B cell (primary cell): ENCODE results near the gene CDC25A. TPM values are rescaled to one million over a fixed set of nuclear protein-coding genes. Genes with fewer than 3 reads are reported as not detected.
A peak's percentile ranks its signal among the peaks of the same experiment; 100 is the strongest.

Experiments used
- ATAC-seq: fragments of 200-7000 bp; cut with Tn5 transposase; one replicate; pipeline ENCODE4 v1.10.0; 2021; ENCODE audit warnings: low read depth, mild to moderate bottlenecking, moderate number of reproducible peaks, moderate library complexity
- CTCF ChIA-PET: fragments of 350-600 bp; sonication (Branson Sonifier 250); formaldehyde crosslinking; loops from one replicate; lab custom pipeline; 2021; ENCODE audit warnings: antibody characterized with exemption, inconsistent platforms; lab: Charles Lee
- POLR2A ChIA-PET: fragments of 350-600 bp; sonication (Branson Sonifier 250); formaldehyde crosslinking; loops from one replicate; lab custom pipeline; 2021; ENCODE audit warnings: antibody characterized with exemption; lab: Charles Lee
- DNase-seq: peaks from one replicate; pipeline ENCODE4 v3.0.0; 2013
- H2AFZ ChIP-seq: 2 replicates; pipeline ENCODE4 v1.6.1; 2012; ENCODE audit warnings: mild to moderate bottlenecking, low read depth, low read length; ENCODE audit not compliant: insufficient read depth, poor library complexity, severe bottlenecking
- H3K27ac ChIP-seq, 2 donors: 1 replicate in 1 of 2; 2 replicates in 1 of 2; pipeline ENCODE4 v1.5.1; 2012 to 2013; ENCODE audit warnings: low read length in 2 of 2, mild to moderate bottlenecking in 2 of 2, moderate library complexity in 1 of 2
- H3K27me3 ChIP-seq, 4 experiments: fragments of 200-600 bp in 1 of 4; sonication (generic) in 1 of 4; replicated peaks in 1 of 4; 1 replicate in 2 of 4; 2 replicates in 2 of 4; pipeline versions ENCODE4 v1.6.1 to v1.7.0; 2013 to 2016; ENCODE audit warnings: low read length in 3 of 4, mild to moderate bottlenecking in 2 of 4, mixed read lengths in 1 of 4, moderate library complexity in 1 of 4; ENCODE audit not compliant: insufficient read depth in 4 of 4, control insufficient read depth in 3 of 4; ENCODE audit errors: control extremely low read depth in 1 of 4
- H3K36me3 ChIP-seq, 2 experiments: replicated peaks in 1 of 2; 1 replicate in 1 of 2; 2 replicates in 1 of 2; pipeline versions ENCODE4 v1.6.1 to v1.7.1; 2013; ENCODE audit warnings: low read length in 1 of 2; ENCODE audit not compliant: insufficient read depth in 2 of 2, control insufficient read depth in 1 of 2; ENCODE audit errors: control extremely low read depth in 1 of 2, extremely low read depth in 1 of 2
- H3K4me1 ChIP-seq, 2 donors: fragments of 200-600 bp in 1 of 2; sonication (generic) in 1 of 2; 1 replicate in 1 of 2; 2 replicates in 1 of 2; pipeline versions ENCODE4 v1.5.1 to v1.6.1; 2013 to 2017; ENCODE audit warnings: low read length in 2 of 2; ENCODE audit not compliant: control insufficient read depth in 2 of 2, insufficient read depth in 2 of 2
- H3K4me2 ChIP-seq: replicated peaks from 2 replicates; pipeline ENCODE3; 2012; ENCODE audit warnings: mild to moderate bottlenecking, low read depth, low read length; ENCODE audit not compliant: poor library complexity, severe bottlenecking
- H3K4me3 ChIP-seq, 5 experiments: fragments of 200-600 bp in 1 of 5; sonication (generic) in 1 of 5; 1 replicate in 3 of 5; 2 replicates in 2 of 5; pipeline versions ENCODE4 v1.5.1 to v1.7.0; 2011 to 2016; ENCODE audit warnings: low read length in 4 of 5, mild to moderate bottlenecking in 4 of 5, low read depth in 2 of 5, control low read depth in 1 of 5, moderate library complexity in 1 of 5; ENCODE audit not compliant: insufficient read depth in 1 of 5; ENCODE audit errors: control extremely low read depth in 1 of 5, extremely low read depth in 1 of 5
- H3K79me2 ChIP-seq: fragments of 200-600 bp; sonication (generic); one replicate; pipeline ENCODE4 v1.6.0; 2016; ENCODE audit warnings: low read length; ENCODE audit not compliant: control insufficient read depth, insufficient read depth
- H3K9ac ChIP-seq: fragments of 200-600 bp; sonication (generic); 2 replicates; pipeline ENCODE4 v1.6.1; 2017; ENCODE audit warnings: mild to moderate bottlenecking, low read length, moderate library complexity
- H3K9me3 ChIP-seq, 3 donors: one replicate each; pipeline versions ENCODE4 v1.6.1 to v1.7.1; 2013; ENCODE audit warnings: low read length in 2 of 3; ENCODE audit not compliant: control insufficient read depth in 2 of 3, insufficient read depth in 1 of 3; ENCODE audit errors: control extremely low read depth in 1 of 3
- H4K20me1 ChIP-seq: 2 replicates; pipeline ENCODE4 v1.6.0; 2012; ENCODE audit warnings: mild to moderate bottlenecking, low read length; ENCODE audit not compliant: insufficient read depth, control insufficient read depth, poor library complexity, severe bottlenecking
- H3K27ac Mint-ChIP-seq: one replicate; pipeline ENCODE4 v1.8.0; 2021; ENCODE audit warnings: mixed read lengths
- H3K27me3 Mint-ChIP-seq: one replicate; pipeline ENCODE4 v1.8.0; 2021; ENCODE audit warnings: mixed read lengths
- H3K4me1 Mint-ChIP-seq: one replicate; pipeline ENCODE4 v1.8.0; 2021; ENCODE audit warnings: mixed read lengths
- H3K4me3 Mint-ChIP-seq: one replicate; pipeline ENCODE4 v1.8.0; 2021; ENCODE audit warnings: mixed read lengths
- H3K9me3 Mint-ChIP-seq: one replicate; pipeline ENCODE4 v1.8.0; 2022; ENCODE audit warnings: mixed read lengths; ENCODE audit not compliant: insufficient read depth
- EZH2 ChIP-seq: IDR thresholded peaks from 2 replicates; pipeline ENCODE4 v1.6.1; 2012; ENCODE audit warnings: borderline replicate concordance, low read depth, mild to moderate bottlenecking, moderate library complexity, low read length; ENCODE audit not compliant: insufficient read depth, poor library complexity, severe bottlenecking
- WGBS: methylation state at CpG from one replicate; pipeline ENCODE4 v1.1.5; 2013; ENCODE audit warnings: missing lambda C conversion rate; ENCODE audit not compliant: insufficient coverage; 5-methylcytosine and 5-hydroxymethylcytosine counted together
- intact Hi-C: fragments of 100-400 bp; cut with micrococcal nuclease; formaldehyde crosslinking; loops from one replicate; pipeline ENCODE4 v1.10.0; 2022
- polyA plus RNA-seq: library from polyadenylated mRNA; depleted of rRNA; stranded (reverse); fragments of >200 nt; gene quantifications from 2 replicates; pipeline ENCODE4 v1.2.3, GENCODE V29; 2012
- total RNA-seq, 2 donors: library from RNA; stranded (reverse); fragments of 120-200 nt in 1 of 2; gene quantifications; 1 replicate in 1 of 2; 2 replicates in 1 of 2; pipeline versions ENCODE4 v1.2.3 to v1.2.4, GENCODE V29; 2013 to 2022
- TF ChIP-seq, protein P1 (sequence below): fragments of 200-600 bp; IDR thresholded peaks from one replicate; pipeline ENCODE4 v1.8.0; 2022; ENCODE audit warnings: antibody characterized with exemption, mild to moderate bottlenecking

CDC25A gene
- total and polyA plus RNA-seq, 2 donors (not counting 1 experiment from before 2014, with no cell fraction given), result 0.07 to 0.27 TPM

DNA sequence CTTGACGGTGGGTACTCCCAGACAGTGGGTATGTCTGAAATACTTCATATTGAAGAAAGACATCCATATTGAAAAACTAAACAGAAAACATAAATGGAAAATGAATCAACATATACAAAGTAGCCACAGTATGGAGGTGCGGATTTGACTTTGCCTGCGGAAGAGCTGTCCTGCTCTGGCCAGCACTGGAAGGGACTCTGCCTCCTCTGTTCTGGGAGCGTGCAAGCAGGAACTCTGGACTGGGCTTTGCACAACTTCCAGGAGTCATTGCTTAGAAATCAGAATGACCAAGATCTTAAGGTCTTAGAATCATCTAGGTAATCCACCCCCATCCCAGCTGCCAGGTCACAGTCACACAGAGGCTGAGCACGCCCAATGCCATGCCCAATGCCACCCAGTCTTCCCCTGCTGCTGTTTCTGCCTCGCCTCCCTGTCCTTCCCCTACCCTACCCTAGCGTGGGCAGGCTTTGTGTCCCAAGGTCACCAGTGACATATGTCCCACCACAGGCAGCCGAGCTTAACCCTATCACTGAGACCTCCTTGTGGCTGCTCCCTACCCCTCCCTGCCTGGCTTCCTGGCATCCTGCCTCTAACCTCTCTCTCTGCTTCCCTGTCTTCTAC, 36.3 kb downstream of the CDC25A start:
- Mint-ChIP-seq H3K4me3 (no peak overlapping the region), H3K27ac (no peak overlapping the region), H3K4me1 (no peaks in the 10 kb centered on the region), H3K27me3 (no peaks in the 10 kb centered on the region), H3K9me3 (no peaks in the 10 kb centered on the region)
- Histone ChIP-seq H3K27ac (no peak overlapping the region), H3K4me3 (no peak overlapping the region), H3K4me1 (no peaks in the 10 kb centered on the region), H3K36me3 (no peaks in the 10 kb centered on the region), H3K9me3 (no peaks in the 10 kb centered on the region), H3K79me2 (no peaks in the 10 kb centered on the region), H2AFZ (peak overlapping the region; percentile 14), H4K20me1 (no peaks in the 10 kb centered on the region), H3K4me2 (no peak overlapping the region), H3K27me3 (no peaks in the 10 kb centered on the region), H3K9ac (no peak overlapping the region)
- DNase-seq (no peak), ATAC-seq (no peak)
- 59% methylated on average over 7 of the region's 8 CpGs for WGBS
- CTCF ChIA-PET, result interaction anchor here (0.7 to 3.4 kb wide), 10 partner anchors 9 to 629 kb away, joined by 3 to 30 read pairs (median 5); no protein-coding TSS in a partner anchor
- POLR2A ChIA-PET, result no interaction called here
- TF ChIP-seq EZH2, result no peak
- TF ChIP-seq, protein P1, sequence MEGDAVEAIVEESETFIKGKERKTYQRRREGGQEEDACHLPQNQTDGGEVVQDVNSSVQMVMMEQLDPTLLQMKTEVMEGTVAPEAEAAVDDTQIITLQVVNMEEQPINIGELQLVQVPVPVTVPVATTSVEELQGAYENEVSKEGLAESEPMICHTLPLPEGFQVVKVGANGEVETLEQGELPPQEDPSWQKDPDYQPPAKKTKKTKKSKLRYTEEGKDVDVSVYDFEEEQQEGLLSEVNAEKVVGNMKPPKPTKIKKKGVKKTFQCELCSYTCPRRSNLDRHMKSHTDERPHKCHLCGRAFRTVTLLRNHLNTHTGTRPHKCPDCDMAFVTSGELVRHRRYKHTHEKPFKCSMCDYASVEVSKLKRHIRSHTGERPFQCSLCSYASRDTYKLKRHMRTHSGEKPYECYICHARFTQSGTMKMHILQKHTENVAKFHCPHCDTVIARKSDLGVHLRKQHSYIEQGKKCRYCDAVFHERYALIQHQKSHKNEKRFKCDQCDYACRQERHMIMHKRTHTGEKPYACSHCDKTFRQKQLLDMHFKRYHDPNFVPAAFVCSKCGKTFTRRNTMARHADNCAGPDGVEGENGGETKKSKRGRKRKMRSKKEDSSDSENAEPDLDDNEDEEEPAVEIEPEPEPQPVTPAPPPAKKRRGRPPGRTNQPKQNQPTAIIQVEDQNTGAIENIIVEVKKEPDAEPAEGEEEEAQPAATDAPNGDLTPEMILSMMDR, result no peak
- intact Hi-C loops, result loop anchor here (1.0 kb wide), 2 partner anchors 162 to 328 kb away; no protein-coding TSS in a partner anchor

DNA sequence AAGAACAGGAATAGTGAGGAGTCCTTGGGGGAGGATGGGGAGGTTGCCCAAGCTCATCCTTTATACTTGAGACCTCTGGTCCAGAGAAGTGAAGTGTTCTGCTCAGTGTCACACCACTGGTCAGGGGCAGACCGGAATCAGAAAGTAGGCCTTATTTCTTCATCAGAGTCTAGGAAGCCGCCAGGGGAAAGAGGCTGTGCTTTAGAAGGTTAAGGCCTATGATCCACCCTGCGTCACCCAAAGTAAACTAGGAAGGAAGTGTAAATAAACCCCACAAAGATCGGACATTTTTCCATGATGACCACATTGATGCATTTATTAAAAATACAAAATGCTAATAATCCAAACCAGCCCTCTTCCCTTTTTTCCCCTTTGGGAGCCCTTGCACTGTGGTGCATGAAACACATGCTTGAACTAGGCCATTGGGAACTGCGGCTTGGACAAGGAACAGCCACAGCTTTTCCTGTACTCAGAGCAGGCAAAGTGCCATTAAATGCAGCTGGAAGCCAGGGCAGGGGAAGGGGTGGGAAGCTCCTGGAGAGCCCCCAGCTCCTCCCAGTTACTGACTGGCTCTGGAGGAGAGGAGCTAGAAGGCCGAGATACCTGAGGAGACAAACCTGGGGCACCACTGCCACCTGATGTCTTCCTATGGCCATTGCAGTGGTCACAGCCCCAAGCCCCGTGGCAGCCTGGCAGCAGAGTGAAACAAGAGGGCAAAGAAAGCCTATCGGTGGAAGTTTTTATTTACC, 37.0 kb downstream of the CDC25A start:
- no peak overlapping the region for H3K4me3 Mint-ChIP-seq
- POLR2A ChIA-PET, result no interaction called here
- 44% methylated on average over 6 of the region's 8 CpGs for WGBS
- Histone ChIP-seq H3K36me3 (no peaks in the 10 kb centered on the region), H3K9ac (no peak overlapping the region), H4K20me1 (no peaks in the 10 kb centered on the region), H3K27ac (no peak overlapping the region), H3K4me1 (no peaks in the 10 kb centered on the region), H2AFZ (peak overlapping the region; percentile 14), H3K79me2 (no peaks in the 10 kb centered on the region), H3K4me3 (no peak overlapping the region), H3K4me2 (no peak overlapping the region), H3K9me3 (no peaks in the 10 kb centered on the region), H3K27me3 (no peaks in the 10 kb centered on the region)
- H3K27ac Mint-ChIP-seq, result no peak overlapping the region
- TF ChIP-seq EZH2, result no peak
- TF ChIP-seq, protein P1, result peak; percentile 70
- no peaks in the 10 kb centered on the region for H3K9me3 Mint-ChIP-seq
- intact Hi-C loops, result loop anchor here (1.0 kb wide), 2 partner anchors 161 to 327 kb away; no protein-coding TSS in a partner anchor
- H3K4me1 Mint-ChIP-seq, result no peaks in the 10 kb centered on the region
- DNase-seq (peak; percentile 67), ATAC-seq (peak; percentile 81)
- CTCF ChIA-PET, result interaction anchor here (0.6 to 3.4 kb wide), 14 partner anchors 8 to 629 kb away, joined by 3 to 30 read pairs (median 4); no protein-coding TSS in a partner anchor
- no peaks in the 10 kb centered on the region for H3K27me3 Mint-ChIP-seq
